HEK293T (cell line): ENCODE measurements around the gene HOXA9.

Source experiments
- CTCF ChIA-PET: fragments of 350-600 bp; formaldehyde crosslinking; extraction: SDS; loops from one replicate; lab custom pipeline; 2021; ENCODE audit warnings: antibody characterized with exemption, inconsistent platforms; lab: Yijun Ruan, JAX
- POLR2A ChIA-PET: fragments of 350-600 bp; formaldehyde crosslinking; extraction: SDS; loops from one replicate; lab custom pipeline; 2020; ENCODE audit warnings: antibody characterized with exemption, inconsistent platforms; lab: Yijun Ruan, JAX
- DNase-seq: peaks from one replicate; pipeline ENCODE4 v3.0.0; 2012; ENCODE audit warnings: mixed read lengths; ENCODE audit errors: extremely low spot score
- ARNT ChIP-seq: fragments of 450-650 bp; IDR thresholded peaks from 2 replicates; pipeline ENCODE4 v1.6.1; 2017; ENCODE audit warnings: mild to moderate bottlenecking
- BHLHE40 ChIP-seq: fragments of 450-650 bp; IDR thresholded peaks from 2 replicates; pipeline ENCODE4 v1.6.1; 2016; ENCODE audit warnings: mild to moderate bottlenecking, moderate library complexity, borderline replicate concordance
- CTBP1 ChIP-seq: fragments of 450-650 bp; IDR thresholded peaks from 2 replicates; pipeline ENCODE4 v1.6.1; 2016; ENCODE audit warnings: borderline replicate concordance
- FOXA1 ChIP-seq: fragments of 450-650 bp; IDR thresholded peaks from 2 replicates; pipeline ENCODE4 v1.6.1; 2016; ENCODE audit warnings: mild to moderate bottlenecking
- FOXK2 ChIP-seq: fragments of 450-650 bp; IDR thresholded peaks from 2 replicates; pipeline ENCODE4 v1.6.1; 2016; ENCODE audit warnings: mild to moderate bottlenecking
- FOXM1 ChIP-seq: fragments of 450-650 bp; IDR thresholded peaks from 2 replicates; pipeline ENCODE4 v1.6.1; 2017; ENCODE audit warnings: mild to moderate bottlenecking, borderline replicate concordance
- HDGF ChIP-seq: fragments of 450-650 bp; IDR thresholded peaks from 2 replicates; pipeline ENCODE4 v1.6.1; 2017; ENCODE audit warnings: antibody characterized with exemption, borderline replicate concordance
- L3MBTL2 ChIP-seq: fragments of 450-650 bp; conservative IDR thresholded peaks from 2 replicates; pipeline ENCODE4 v1.6.1; 2016; ENCODE audit warnings: mild to moderate bottlenecking
- LEF1 ChIP-seq: fragments of 450-650 bp; IDR thresholded peaks from 2 replicates; pipeline ENCODE4 v1.6.1; 2017; ENCODE audit warnings: mild to moderate bottlenecking, borderline replicate concordance
- NFRKB ChIP-seq: fragments of 450-650 bp; IDR thresholded peaks from 2 replicates; pipeline ENCODE4 v1.6.1; 2016; ENCODE audit warnings: mild to moderate bottlenecking, moderate library complexity
- SP1 ChIP-seq: fragments of 450-650 bp; IDR thresholded peaks from 2 replicates; pipeline ENCODE4 v1.6.1; 2017
- TARDBP ChIP-seq: fragments of 450-650 bp; IDR thresholded peaks from 2 replicates; pipeline ENCODE4 v1.6.1; 2016
- ZNF384 ChIP-seq: fragments of 450-650 bp; IDR thresholded peaks from 2 replicates; pipeline ENCODE4 v1.6.1; 2016
- TF ChIP-seq, protein P1 (sequence below): fragments of 450-650 bp; IDR thresholded peaks from 2 replicates; pipeline ENCODE4 v1.6.1; 2016

HOXA9 gene

DNA sequence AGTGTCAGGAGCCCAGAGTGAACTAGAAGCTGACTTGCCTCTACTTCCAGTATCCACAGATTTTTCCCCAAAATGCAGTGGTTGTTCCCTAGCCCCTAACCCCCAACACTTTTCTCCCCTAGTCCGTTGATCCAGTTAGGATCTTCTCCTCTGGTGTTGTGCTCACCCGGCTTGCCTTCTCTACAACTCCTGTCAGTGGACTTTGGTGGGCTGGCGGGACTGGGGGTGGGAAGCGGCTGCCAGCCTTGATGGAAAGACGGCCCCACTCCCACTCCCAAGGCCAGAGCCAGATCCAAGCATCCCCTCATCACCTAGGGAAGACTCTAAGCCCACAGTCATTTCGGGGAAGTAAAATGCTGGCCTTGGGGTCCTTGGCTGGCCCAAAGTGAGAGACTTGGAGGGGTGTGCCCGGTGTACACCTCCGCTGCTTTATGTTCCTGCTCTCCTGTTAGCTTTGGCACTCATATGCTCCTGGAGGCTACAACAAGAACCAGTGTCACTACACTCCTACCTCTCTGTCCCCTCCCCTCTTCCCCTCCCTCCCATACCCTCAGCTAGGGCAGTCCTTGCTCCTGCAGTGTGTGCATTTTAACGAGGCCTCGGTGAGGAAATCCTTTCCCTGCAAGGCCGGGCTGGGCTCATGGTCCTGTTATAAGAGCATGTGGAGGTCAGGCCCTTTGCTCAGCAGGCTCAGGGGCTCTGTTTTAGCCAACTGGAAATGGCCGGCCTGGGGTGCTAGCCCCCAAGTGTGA lies 9.7 kb upstream of the HOXA9 start:
- no peak for DNase-seq
- ChIA-PET POLR2A (interaction anchor here (0.7 to 13.6 kb wide), 10 partner anchors 10 to 979 kb away, joined by 3 to 367 read pairs (median 4); partner anchors contain the start of genes CBX3, HOXA11, HOXA3 and HOXA5), CTCF (interaction anchor here (1.1 to 2.3 kb wide), 4 partner anchors 12 to 31 kb away, joined by 3 to 8 read pairs (median 4); partner anchors contain the start of gene HOXA5)
- TF ChIP-seq FOXK2 (no peak), L3MBTL2 (no peak; the same call in 1 of the 2 replicates), LEF1 (no peak), ZNF384 (no peak), CTBP1 (no peak), FOXA1 (no peak), FOXM1 (no peak), SP1 (no peak)
- TF ChIP-seq, protein P1, sequence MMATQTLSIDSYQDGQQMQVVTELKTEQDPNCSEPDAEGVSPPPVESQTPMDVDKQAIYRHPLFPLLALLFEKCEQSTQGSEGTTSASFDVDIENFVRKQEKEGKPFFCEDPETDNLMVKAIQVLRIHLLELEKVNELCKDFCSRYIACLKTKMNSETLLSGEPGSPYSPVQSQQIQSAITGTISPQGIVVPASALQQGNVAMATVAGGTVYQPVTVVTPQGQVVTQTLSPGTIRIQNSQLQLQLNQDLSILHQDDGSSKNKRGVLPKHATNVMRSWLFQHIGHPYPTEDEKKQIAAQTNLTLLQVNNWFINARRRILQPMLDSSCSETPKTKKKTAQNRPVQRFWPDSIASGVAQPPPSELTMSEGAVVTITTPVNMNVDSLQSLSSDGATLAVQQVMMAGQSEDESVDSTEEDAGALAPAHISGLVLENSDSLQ = no peak

DNA sequence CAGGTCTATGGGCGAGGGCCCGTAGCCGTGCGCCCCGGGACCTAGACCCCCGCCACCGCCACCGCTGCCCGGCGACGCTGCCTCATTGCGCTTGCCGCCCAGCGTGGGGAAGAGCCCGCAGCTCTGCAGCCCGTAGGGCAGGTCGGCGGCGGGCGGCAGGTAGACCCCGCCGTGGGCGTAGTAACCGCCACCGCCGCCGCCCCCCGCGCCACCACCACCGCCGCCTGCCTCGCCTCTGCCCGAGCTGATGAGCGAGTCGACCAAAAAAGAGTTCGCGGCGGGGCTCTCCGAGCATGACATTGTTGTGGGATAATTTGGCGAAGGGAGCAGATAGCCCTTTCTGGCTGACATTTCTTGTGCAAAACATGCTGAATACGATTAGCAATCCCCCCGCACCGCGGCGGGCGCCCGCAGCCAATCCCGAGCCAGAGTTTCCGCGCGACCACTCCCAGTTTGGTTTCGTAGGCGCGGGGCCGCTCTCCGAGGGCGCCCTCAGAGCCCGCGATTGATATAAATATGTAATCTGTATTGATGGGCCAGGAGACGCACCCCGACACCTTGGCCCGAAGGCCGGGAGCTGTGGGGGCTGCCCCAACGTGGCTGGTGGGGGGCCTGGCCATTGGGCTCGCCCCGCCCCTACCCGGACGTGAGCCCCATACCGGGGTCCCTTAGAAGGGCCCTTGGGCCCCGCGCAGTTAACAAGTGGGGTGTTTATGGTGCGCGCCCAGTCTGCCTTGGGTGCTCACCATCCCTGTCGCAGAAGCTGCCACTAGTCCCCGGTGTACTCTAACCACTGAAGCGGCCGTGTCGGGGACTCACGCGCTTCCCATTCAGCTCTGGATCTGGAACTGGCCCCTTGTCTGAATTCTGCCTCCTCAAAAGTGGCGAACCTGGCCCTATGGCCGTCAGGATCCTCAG lies 8.9 kb upstream of the HOXA9 start, which contains the start of gene HOXA10:
Gene HOXA10, minus strand, starts transcription at position 365 of the 918 bp plus-strand sequence. Its CDS starts 14 bp downstream, at position 351.
- DNase-seq = peak; percentile 39
- ChIA-PET CTCF (interaction anchor here (1.1 to 2.1 kb wide), 3 partner anchors 12 to 30 kb away, joined by 3 to 5 read pairs (median 3); partner anchors contain the start of gene HOXA5), POLR2A (interaction anchor here (0.7 to 13.6 kb wide), 10 partner anchors 9 to 978 kb away, joined by 3 to 367 read pairs (median 5); partner anchors contain the start of genes CBX3, HNRNPA2B1, HOXA11 and HOXA3)
- TF ChIP-seq LEF1 (no peak), HDGF (no peak), L3MBTL2 (no peak), SP1 (no peak), BHLHE40 (no peak), TARDBP (no peak), FOXK2 (no peak), FOXM1 (no peak)
- TF ChIP-seq, protein P1 = no peak

DNA sequence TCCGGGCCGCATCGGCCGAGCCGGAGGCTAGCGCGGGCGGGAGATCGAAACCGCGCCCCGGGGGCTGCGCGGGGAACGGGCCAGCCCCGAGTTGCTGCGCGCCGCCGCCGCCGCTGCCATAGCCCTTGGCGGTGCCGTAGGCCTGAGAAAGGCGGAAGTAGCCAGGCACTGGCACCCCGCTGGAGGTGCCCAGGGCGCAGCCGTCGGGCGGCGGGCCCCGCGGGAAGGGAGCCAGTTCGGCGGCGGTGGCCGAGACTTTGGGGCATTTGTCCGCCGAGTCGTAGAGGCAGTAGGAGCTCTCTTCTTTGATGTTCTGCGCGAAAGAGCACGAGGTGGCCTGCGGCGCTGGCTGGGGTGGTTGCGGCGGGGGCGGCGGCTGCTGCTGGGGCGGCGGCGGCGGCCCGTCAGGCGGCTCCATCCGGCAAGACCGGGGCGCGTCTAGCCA lies 8.2 kb upstream of the HOXA9 start:
- TF ChIP-seq FOXA1 = no peak
- TF ChIP-seq LEF1 = peak; percentile 11; the same call in 1 of the 2 replicates
- no peak for DNase-seq
- CTCF ChIA-PET = no interaction called here
- POLR2A ChIA-PET = interaction anchor here (0.8 to 13.6 kb wide), 9 partner anchors 11 to 981 kb away, joined by 3 to 367 read pairs (median 4); partner anchors contain the start of genes CBX3, HNRNPA2B1, HOXA11 and HOXA3

DNA sequence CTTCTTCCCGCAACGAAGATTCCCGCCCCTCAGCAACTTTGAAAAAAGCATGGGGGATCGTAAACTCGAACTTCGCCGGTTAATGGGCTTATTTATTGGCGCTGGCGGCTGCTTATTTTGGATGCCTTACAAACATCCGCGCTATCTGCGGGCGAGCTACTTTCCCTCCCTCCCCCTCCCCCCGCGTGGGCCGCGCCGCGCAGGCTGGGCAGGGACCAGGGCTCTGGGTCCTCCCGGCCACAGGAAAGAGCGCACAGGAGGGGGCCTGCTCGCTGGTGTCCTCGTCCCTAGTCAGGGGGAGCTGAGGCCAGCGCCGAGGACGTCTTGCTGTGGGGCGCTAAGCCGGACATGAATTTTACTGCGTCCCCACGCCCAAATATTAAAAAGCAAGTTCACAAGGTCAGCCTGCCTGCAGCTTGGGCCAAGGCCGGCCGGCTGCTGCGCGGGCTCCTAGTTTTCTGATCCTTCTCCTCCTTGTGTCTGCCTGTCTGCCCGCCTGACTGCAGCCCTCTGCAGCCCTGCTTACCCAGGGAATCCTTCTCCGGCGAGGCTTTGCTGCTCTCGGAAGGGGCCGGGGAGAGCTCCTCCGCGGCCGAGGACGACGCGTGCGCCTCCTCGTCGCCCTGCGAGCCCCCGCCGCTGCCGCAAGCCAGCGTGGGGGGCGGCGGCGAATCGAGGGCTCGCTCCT lies 7.6 kb upstream of the HOXA9 start:
- DNase-seq = no peak
- ChIA-PET CTCF (interaction anchor here (0.7 kb wide), 1 partner anchor 22 kb away, joined by 3 read pairs; no protein-coding TSS in a partner anchor), POLR2A (interaction anchor here (0.8 to 13.6 kb wide), 11 partner anchors 10 to 980 kb away, joined by 3 to 367 read pairs (median 4); partner anchors contain the start of genes CBX3, HNRNPA2B1, HOXA11 and HOXA3)
- TF ChIP-seq, protein P1 = 0 out of 2 replicates have a peak, but pooled peaks have one; percentile 26
- TF ChIP-seq ARNT (0 out of 2 replicates have a peak, but pooled peaks have one; percentile 3), CTBP1 (peak; percentile 90; the same call in 1 of the 2 replicates), SP1 (no peak)

DNA sequence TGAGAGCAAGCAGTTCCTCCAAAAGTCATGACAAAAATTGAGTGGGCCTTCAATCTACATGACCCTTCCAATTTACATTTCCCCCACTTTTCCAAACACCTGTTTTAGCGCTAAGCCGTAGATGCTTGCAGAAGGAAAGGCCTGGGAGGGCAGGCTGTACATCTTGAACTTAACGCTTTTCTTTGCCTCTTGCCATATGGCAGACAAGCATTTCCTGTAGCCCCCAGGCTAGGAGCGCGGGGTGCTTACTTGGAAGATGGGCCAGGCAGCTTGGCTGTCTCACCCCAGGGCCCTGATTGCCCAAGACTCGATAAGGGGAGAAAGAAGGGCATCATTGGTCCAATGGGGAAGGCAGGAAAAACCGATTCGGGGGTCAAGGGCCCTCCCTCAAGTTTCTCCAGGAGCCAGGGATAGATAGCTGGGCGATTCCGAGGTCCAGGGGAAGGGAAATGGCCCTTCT lies 7.0 kb upstream of the HOXA9 start:
- CTCF ChIA-PET = interaction anchor here (0.7 kb wide), 1 partner anchor 21 kb away, joined by 3 read pairs; no protein-coding TSS in a partner anchor
- no peak for DNase-seq
- TF ChIP-seq SP1 (no peak), ARNT (no peak), LEF1 (no peak), TARDBP (no peak), FOXA1 (no peak), FOXK2 (no peak), NFRKB (no peak), ZNF384 (no peak), BHLHE40 (no peak), HDGF (no peak)
- TF ChIP-seq, protein P1 = no peak
- POLR2A ChIA-PET = interaction anchor here (1.0 to 13.6 kb wide), 10 partner anchors 9 to 977 kb away, joined by 3 to 367 read pairs (median 4); partner anchors contain the start of genes CBX3, HNRNPA2B1, HOXA11 and HOXA3
